22Rv1 (cell line): ENCODE results near the gene A1CF.

ENCODE experiments used
- ZFX ChIP-seq: fragments of 450-650 bp; IDR thresholded peaks from 2 replicates; pipeline ENCODE4 v1.6.1; 2017; ENCODE audit warnings: antibody characterized with exemption, borderline replicate concordance
- TF ChIP-seq, protein P1 (sequence below): fragments of 450-650 bp; IDR thresholded peaks from 2 replicates; pipeline ENCODE4 v1.5.1; 2017; ENCODE audit warnings: mild to moderate bottlenecking

DNA sequence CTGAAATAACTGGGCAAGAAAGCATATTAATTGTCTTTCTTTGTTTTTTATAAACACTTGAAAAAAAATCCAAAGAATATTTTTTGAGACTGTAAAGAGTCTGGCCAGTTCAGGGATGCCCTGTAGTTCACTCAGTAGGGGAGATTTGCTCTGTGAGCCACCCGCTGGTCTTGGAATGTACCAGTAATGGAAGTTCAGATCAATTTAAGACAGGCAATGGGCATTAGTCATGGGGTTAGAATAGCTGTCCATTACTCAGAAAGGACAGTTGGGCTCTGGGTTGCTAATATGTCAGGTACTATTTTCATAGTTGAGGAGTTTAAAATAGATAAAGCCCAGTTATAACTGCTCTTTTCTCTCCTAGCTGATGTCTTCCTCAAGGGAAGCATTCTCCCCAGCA, 38.7 kb downstream of the A1CF start:
- TF ChIP-seq, protein P1, sequence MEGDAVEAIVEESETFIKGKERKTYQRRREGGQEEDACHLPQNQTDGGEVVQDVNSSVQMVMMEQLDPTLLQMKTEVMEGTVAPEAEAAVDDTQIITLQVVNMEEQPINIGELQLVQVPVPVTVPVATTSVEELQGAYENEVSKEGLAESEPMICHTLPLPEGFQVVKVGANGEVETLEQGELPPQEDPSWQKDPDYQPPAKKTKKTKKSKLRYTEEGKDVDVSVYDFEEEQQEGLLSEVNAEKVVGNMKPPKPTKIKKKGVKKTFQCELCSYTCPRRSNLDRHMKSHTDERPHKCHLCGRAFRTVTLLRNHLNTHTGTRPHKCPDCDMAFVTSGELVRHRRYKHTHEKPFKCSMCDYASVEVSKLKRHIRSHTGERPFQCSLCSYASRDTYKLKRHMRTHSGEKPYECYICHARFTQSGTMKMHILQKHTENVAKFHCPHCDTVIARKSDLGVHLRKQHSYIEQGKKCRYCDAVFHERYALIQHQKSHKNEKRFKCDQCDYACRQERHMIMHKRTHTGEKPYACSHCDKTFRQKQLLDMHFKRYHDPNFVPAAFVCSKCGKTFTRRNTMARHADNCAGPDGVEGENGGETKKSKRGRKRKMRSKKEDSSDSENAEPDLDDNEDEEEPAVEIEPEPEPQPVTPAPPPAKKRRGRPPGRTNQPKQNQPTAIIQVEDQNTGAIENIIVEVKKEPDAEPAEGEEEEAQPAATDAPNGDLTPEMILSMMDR = no peak
- TF ChIP-seq ZFX = no peak
